IMR-90 (cell line): ENCODE measurements around the gene COX7C. TPM values are rescaled to one million over a fixed set of nuclear protein-coding genes. Genes with fewer than 3 reads are reported as not detected.

ENCODE experiments used
- ATAC-seq: fragments of 200-7000 bp; cut with Tn5 transposase; 2 replicates; pipeline ENCODE4 v1.9.1; 2020; ENCODE audit warnings: low read depth, mild to moderate bottlenecking, moderate library complexity
- BruUV-seq: library from RNA; stranded (reverse); fragments of 400-500 nt; replicated peaks from 2 replicates; lab custom pipeline; 2021; lab: Mats Ljungman, UMichigan
- CTCF ChIA-PET: fragments of 300-600 bp; formaldehyde crosslinking; extraction: SDS; loops from one replicate; lab custom pipeline; 2021; ENCODE audit warnings: antibody characterized with exemption; lab: Yijun Ruan, JAX
- POLR2A ChIA-PET: fragments of 300-600 bp; sonication (Branson Sonifier 250); formaldehyde crosslinking; loops from one replicate; lab custom pipeline; 2022; ENCODE audit warnings: antibody characterized with exemption; ENCODE audit not compliant: unreplicated experiment; lab: Charles Lee
- DNase-seq: peaks from one replicate; pipeline ENCODE4 v3.0.0; 2013
- H2AFZ ChIP-seq: replicated peaks from 2 replicates; pipeline ENCODE3; 2013; ENCODE audit warnings: low read length, mild to moderate bottlenecking; ENCODE audit not compliant: poor library complexity
- H2AK5ac ChIP-seq: 2 replicates; pipeline ENCODE4 v1.6.1; 2013; ENCODE audit warnings: low read depth, low read length, inconsistent platforms
- H2AK9ac ChIP-seq: replicated peaks from 2 replicates; pipeline ENCODE3; 2013; ENCODE audit warnings: mild to moderate bottlenecking, low read depth, low read length, moderate library complexity; ENCODE audit not compliant: poor library complexity
- H2BK120ac ChIP-seq: 2 replicates; pipeline ENCODE4 v1.6.1; 2013; ENCODE audit warnings: low read depth, low read length, inconsistent platforms
- H2BK15ac ChIP-seq: 3 replicates; pipeline ENCODE4 v1.6.1; 2013; ENCODE audit warnings: low read depth, low read length, inconsistent platforms
- H2BK20ac ChIP-seq: 2 replicates; pipeline ENCODE4 v1.6.1; 2013; ENCODE audit warnings: low read depth, mild to moderate bottlenecking, inconsistent platforms, low read length, moderate library complexity
- H2BK5ac ChIP-seq: 2 replicates; pipeline ENCODE4 v1.6.1; 2013; ENCODE audit warnings: mild to moderate bottlenecking, low read depth, low read length, inconsistent platforms; ENCODE audit not compliant: poor library complexity, severe bottlenecking
- H3K14ac ChIP-seq: replicated peaks from 2 replicates; pipeline ENCODE4 v1.6.1; 2013; ENCODE audit warnings: low read depth, low read length, inconsistent platforms
- H3K18ac ChIP-seq: 2 replicates; pipeline ENCODE4 v1.6.1; 2013; ENCODE audit warnings: low read depth, low read length, control low read depth
- H3K23ac ChIP-seq: 2 replicates; pipeline ENCODE4 v1.6.1; 2013; ENCODE audit warnings: low read depth, low read length, inconsistent platforms
- H3K27ac ChIP-seq: 2 replicates; pipeline ENCODE4 v1.5.1; 2013; ENCODE audit warnings: mild to moderate bottlenecking, control low read depth, low read length; ENCODE audit not compliant: insufficient read depth
- H3K27me3 ChIP-seq: 2 replicates; pipeline ENCODE4 v1.6.1; 2013; ENCODE audit warnings: low read length; ENCODE audit not compliant: control insufficient read depth, insufficient read depth
- H3K36me3 ChIP-seq: 2 replicates; pipeline ENCODE4 v1.6.1; 2013; ENCODE audit warnings: low read length, mixed read lengths; ENCODE audit not compliant: control insufficient read depth, insufficient read depth
- H3K4ac ChIP-seq: 2 replicates; pipeline ENCODE4 v1.6.1; 2013; ENCODE audit warnings: low read depth, low read length, inconsistent platforms
- H3K4me1 ChIP-seq: 2 replicates; pipeline ENCODE4 v1.6.1; 2013; ENCODE audit warnings: low read length, mixed read lengths; ENCODE audit not compliant: control insufficient read depth, insufficient read depth
- H3K4me2 ChIP-seq: 2 replicates; pipeline ENCODE4 v1.6.1; 2013; ENCODE audit warnings: low read depth, mild to moderate bottlenecking, control low read depth, low read length, moderate library complexity
- H3K4me3 ChIP-seq: 2 replicates; pipeline ENCODE4 v1.5.1; 2013; ENCODE audit warnings: low read depth, mild to moderate bottlenecking, control low read depth, low read length, moderate library complexity; ENCODE audit not compliant: insufficient read depth
- H3K56ac ChIP-seq: 2 replicates; pipeline ENCODE4 v1.6.1; 2013; ENCODE audit warnings: low read length, inconsistent platforms; ENCODE audit not compliant: insufficient read depth; ENCODE audit errors: extremely low read depth
- H3K79me1 ChIP-seq, 2 experiments: 2 replicates each; pipeline ENCODE4 v1.6.1; 2013; ENCODE audit warnings: low read length in 2 of 2, inconsistent platforms in 1 of 2, low read depth in 1 of 2
- H3K9ac ChIP-seq: 2 replicates; pipeline ENCODE4 v1.6.1; 2013; ENCODE audit warnings: low read depth, low read length, control low read depth
- H3K9me1 ChIP-seq: 2 replicates; pipeline ENCODE4 v1.6.1; 2013; ENCODE audit warnings: low read length, inconsistent platforms; ENCODE audit not compliant: insufficient read depth
- H3K9me3 ChIP-seq: 2 replicates; pipeline ENCODE4 v1.6.1; 2013; ENCODE audit warnings: low read length; ENCODE audit not compliant: control insufficient read depth, insufficient read depth
- H4K20me1 ChIP-seq: 2 replicates; pipeline ENCODE4 v1.6.1; 2013; ENCODE audit warnings: low read length, inconsistent platforms; ENCODE audit not compliant: insufficient read depth
- H4K5ac ChIP-seq: 2 replicates; pipeline ENCODE4 v1.6.1; 2013; ENCODE audit warnings: mild to moderate bottlenecking, low read depth, low read length, control low read depth
- H4K8ac ChIP-seq, 2 experiments: 2 replicates each; pipeline ENCODE4 v1.6.1; 2013; ENCODE audit warnings: low read depth in 2 of 2, low read length in 2 of 2, control low read depth in 1 of 2, inconsistent platforms in 1 of 2
- H4K91ac ChIP-seq: 2 replicates; pipeline ENCODE4 v1.6.1; 2013; ENCODE audit warnings: low read depth, low read length, inconsistent platforms; ENCODE audit not compliant: insufficient read depth
- CEBPB ChIP-seq: IDR thresholded peaks from 2 replicates; pipeline ENCODE4 v1.6.1; 2012; ENCODE audit warnings: low read depth, low read length, improper control_type of control experiment
- MAFK ChIP-seq: IDR thresholded peaks from 2 replicates; pipeline ENCODE4 v1.6.1; 2012; ENCODE audit warnings: low read depth, low read length, improper control_type of control experiment
- MAZ ChIP-seq: IDR thresholded peaks from 2 replicates; pipeline ENCODE4 v1.6.1; 2012; ENCODE audit warnings: low read depth, mild to moderate bottlenecking, low read length, improper control_type of control experiment, moderate library complexity, borderline replicate concordance
- WGBS, 2 experiments: methylation state at CpG; one replicate each; pipeline versions ENCODE4 v1.1.5 to v1.1.7; 2013; ENCODE audit warnings: missing lambda C conversion rate in 2 of 2; ENCODE audit not compliant: insufficient read length in 1 of 2; ENCODE audit errors: extremely low coverage in 2 of 2; 5-methylcytosine and 5-hydroxymethylcytosine counted together
- dilution Hi-C: fragments of 300-500 bp; cut with HindIII; formaldehyde crosslinking; loops from one replicate; pipeline ENCODE4 v1.14.3; 2018; ENCODE audit warnings: low sequenced_read_pairs; ENCODE audit not compliant: unreplicated experiment
- in situ Hi-C: fragments of 300-500 bp; cut with MboI; formaldehyde crosslinking; loops from 3 replicates; pipeline ENCODE4 v1.14.3; 2019; ENCODE audit warnings: low sequenced_read_pairs, inconsistent platforms, mixed read lengths
- intact Hi-C: fragments of 100-400 bp; cut with micrococcal nuclease; formaldehyde crosslinking; loops from 2 replicates; pipeline ENCODE4 v1.10.0; 2022
- microRNA-seq, 2 experiments: library from miRNA; stranded (forward) in 1 of 2; unstranded in 1 of 2; fragments of 10-50 nt in 1 of 2; fragments of <30 nt in 1 of 2; gene quantifications in 1 of 2; microRNA quantifications in 1 of 2; one replicate each; pipeline versions ENCODE3 to v1.1.0; 2013 to 2020; ENCODE audit not compliant: insufficient read depth in 1 of 2, insufficient read length in 1 of 2, unreplicated experiment in 1 of 2
- polyA plus RNA-seq, 3 experiments: library from polyadenylated mRNA; depleted of rRNA; stranded (reverse); fragments of >200 nt; gene quantifications; 2 replicates each; pipeline ENCODE4 v1.2.3, GENCODE V29; 2012; ENCODE audit warnings: low replicate concordance in 1 of 3
- small RNA-seq, 5 experiments: library from RNA; depleted of rRNA; stranded (forward); fragments of <200 nt; gene quantifications; one replicate each; pipeline ENCODE3, GENCODE V24; 2012
- total RNA-seq: library from RNA; depleted of rRNA; stranded (reverse); fragments of >200 nt; gene quantifications from 2 replicates; pipeline ENCODE4 v1.2.3, GENCODE V29; 2012

Gene COX7C
- total and polyA plus RNA-seq, 2 of the 4 experiments (the other 2 are of a cell fraction): 91.4 to 564 TPM

GRCh38 chr5:86666981-86667380, 49.2 kb downstream of the COX7C start:
- Histone ChIP-seq H4K20me1 (no peaks in the 10 kb centered on the region), H3K4me3 (no peak overlapping the region), H3K36me3 (no peaks in the 10 kb centered on the region)

More at GRCh38 chr5:86666981-86667380, 49.2 kb downstream of the COX7C start:
- Histone ChIP-seq H2BK5ac (no peak overlapping the region), H3K27ac (no peak overlapping the region), H3K23ac (no peak overlapping the region), H3K27me3 (no peaks in the 10 kb centered on the region), H3K56ac (no peak overlapping the region), H3K4me2 (no peak overlapping the region), H3K18ac (no peak overlapping the region), H3K4ac (no peak overlapping the region), H2AK9ac (no peak overlapping the region), H3K14ac (no peak overlapping the region), H4K5ac (no peak overlapping the region), H2AFZ (no peak overlapping the region), H2BK120ac (no peak overlapping the region), H3K9me3 (no peaks in the 10 kb centered on the region), H3K9ac (no peak overlapping the region), H2AK5ac (no peak overlapping the region), H2BK20ac (no peak overlapping the region), H4K91ac (no peak overlapping the region), H3K9me1 (no peaks in the 10 kb centered on the region), H3K4me1 (no peaks in the 10 kb centered on the region), H4K8ac (no peak overlapping the region), H3K79me1 (no peaks in the 10 kb centered on the region), H2BK15ac (no peak overlapping the region)
- BruUV-seq: no TSS peak
- intact Hi-C loops: no loop called here
- dilution Hi-C loops: no loop called here
- DNase-seq: no peak
- no CpG with 5 or more reads among the region's 3 CpGs for WGBS, 2 experiments
- ATAC-seq: no peak
- ChIA-PET CTCF (interaction anchor here (0.6 kb wide), 1 partner anchor 122 kb away, joined by 4 read pairs; no protein-coding TSS in a partner anchor), POLR2A (no interaction called here)
- TF ChIP-seq CEBPB (no peak), MAFK (no peak), MAZ (no peak)
- in situ Hi-C loops: no loop called here

Small RNA genes lying within 50 kb of the gene (microRNA-seq; reads per million reads assigned to microRNA genes)
- gene RNU6-804P (ENCODE audit: insufficient read depth, insufficient read length): not detected

Small RNA genes lying within 50 kb of the gene (small RNA-seq; reads per million reads assigned to genes)
- gene RNU6-804P: 0 to 1.2 (median 0) reads per million in 5 experiments
